RCC 7860 (cell line): Measurements from ENCODE around the gene COL6A3.

Experiments used
- DNase-seq: peaks from one replicate; pipeline ENCODE4 v3.0.0-alpha.2; 2015; ENCODE audit warnings: low spot score
- FAIRE-seq: peaks from 2 replicates; lab custom pipeline; 2012; peaks lifted over from hg19 to GRCh38; lab: Jason Lieb, UNC

Gene COL6A3

DNA sequence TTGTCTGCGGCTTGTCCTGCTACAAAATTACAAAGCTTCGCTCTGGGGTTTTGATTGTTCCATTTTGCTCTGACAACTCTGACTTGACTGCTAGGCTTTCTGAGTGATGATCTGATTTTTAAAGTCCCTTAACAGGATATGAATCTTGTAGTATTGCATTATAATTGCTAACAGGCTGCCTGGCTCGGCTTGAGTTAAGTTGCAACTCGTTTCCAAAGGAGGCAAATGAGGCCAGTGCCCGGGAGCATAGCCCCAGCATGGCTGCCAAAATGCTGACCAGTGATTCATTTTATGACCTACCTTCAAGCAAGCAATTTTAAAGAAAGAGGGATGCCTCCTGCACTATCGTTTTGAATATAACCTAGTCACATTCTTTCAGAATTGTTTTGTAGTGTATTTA is 135.4 kb downstream of the COL6A3 start:
- no peak for DNase-seq
- no peak for FAIRE-seq

DNA sequence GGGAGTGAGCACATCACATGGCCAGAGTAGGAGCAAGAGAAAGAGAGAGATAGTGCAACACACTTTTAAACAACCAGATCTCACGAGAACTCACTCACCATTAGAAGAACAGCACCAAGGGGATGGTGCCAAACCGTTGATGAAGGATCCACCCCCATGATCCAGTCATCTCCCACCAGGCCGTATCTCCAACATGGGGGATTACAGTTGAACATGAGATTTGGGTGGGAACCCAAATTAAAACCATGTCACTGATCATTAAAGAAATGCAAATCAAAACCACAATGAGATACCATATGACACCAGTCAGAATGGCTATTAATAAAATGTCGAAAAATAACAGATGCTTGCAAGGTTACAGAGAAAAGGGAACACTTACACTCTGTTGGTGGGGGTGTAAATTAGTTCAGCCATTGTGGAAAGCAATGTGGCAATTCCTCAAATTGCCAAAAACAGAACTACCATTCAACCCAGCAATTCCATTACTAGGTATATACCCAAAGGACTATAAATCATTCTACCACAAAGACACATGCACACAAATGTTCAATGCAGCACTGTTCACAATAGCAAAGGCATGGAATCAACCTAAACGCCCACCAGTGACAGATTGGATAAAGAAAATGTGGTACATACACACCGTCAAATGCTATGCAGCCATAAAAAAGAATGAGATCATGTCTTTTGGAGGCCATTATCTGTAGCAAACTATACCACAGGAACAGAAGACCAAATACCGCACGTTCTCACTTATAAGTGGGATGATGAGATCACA is 137.1 kb downstream of the COL6A3 start:
- DNase-seq (no peak), FAIRE-seq (no peak)
